ENCODE results near the gene LAMC3.

DNA sequence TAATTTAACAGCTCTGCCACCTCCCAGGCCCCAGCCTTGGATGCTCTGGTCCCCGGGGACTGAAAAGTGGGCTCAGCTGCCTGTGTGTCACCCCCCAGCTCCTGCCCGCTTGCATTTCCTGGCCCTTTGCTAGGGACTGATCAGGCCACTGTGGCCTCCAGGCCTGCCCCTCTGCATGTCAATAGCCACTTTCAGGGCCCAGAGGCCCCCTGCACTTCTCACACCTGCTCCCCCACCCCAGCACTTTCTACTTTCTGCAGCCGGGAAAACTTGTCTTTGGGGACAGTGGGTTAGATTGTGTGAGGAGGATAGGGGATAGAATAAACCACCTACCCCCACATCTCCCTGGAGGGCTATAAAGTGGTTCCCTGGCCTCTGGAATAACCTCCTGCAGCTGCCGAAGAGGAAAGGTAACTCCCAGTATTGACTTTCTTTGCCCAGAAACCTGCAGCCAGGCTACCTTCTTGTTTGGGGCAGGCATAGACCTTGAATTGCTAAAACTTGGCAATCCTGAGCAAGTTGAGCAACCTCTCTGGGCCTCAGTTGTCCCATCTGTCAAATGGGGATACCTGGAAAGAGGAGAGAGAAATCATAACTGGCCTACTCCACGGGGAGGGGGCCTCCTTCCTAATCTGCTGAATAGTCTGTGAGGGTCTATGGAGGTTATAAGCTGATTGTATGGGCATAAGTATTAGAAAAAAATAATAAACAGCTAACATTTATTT, 95.2 kb downstream of the LAMC3 start:
- TF ChIP-seq POLR2A (IDR thresholded peaks at IDR 0.05; ENCODE audit: low read depth, low read length) (no peak), TAF1 (IDR thresholded peaks at IDR 0.05; ENCODE audit: borderline replicate concordance, low read depth, low read length) (no peak)

All from GM12892 (cell line).